IMR-90 (cell line): ENCODE data around the gene SHC1. TPM values are rescaled to one million over a fixed set of nuclear protein-coding genes. Genes with fewer than 3 reads are reported as not detected.

Experiments used
- ATAC-seq: fragments of 200-7000 bp; cut with Tn5 transposase; 2 replicates; pipeline ENCODE4 v1.9.1; 2020; ENCODE audit warnings: low read depth, mild to moderate bottlenecking, moderate library complexity
- BruUV-seq: library from RNA; stranded (reverse); fragments of 400-500 nt; replicated peaks from 2 replicates; lab custom pipeline; 2021; lab: Mats Ljungman, UMichigan
- CTCF ChIA-PET: fragments of 300-600 bp; formaldehyde crosslinking; extraction: SDS; loops from one replicate; lab custom pipeline; 2021; ENCODE audit warnings: antibody characterized with exemption; lab: Yijun Ruan, JAX
- POLR2A ChIA-PET: fragments of 300-600 bp; sonication (Branson Sonifier 250); formaldehyde crosslinking; loops from one replicate; lab custom pipeline; 2022; ENCODE audit warnings: antibody characterized with exemption; ENCODE audit not compliant: unreplicated experiment; lab: Charles Lee
- DNase-seq: peaks from one replicate; pipeline ENCODE4 v3.0.0; 2013
- H2AFZ ChIP-seq: replicated peaks from 2 replicates; pipeline ENCODE3; 2013; ENCODE audit warnings: low read length, mild to moderate bottlenecking; ENCODE audit not compliant: poor library complexity
- H2AK5ac ChIP-seq: 2 replicates; pipeline ENCODE4 v1.6.1; 2013; ENCODE audit warnings: low read depth, low read length, inconsistent platforms
- H2AK9ac ChIP-seq: replicated peaks from 2 replicates; pipeline ENCODE3; 2013; ENCODE audit warnings: mild to moderate bottlenecking, low read depth, low read length, moderate library complexity; ENCODE audit not compliant: poor library complexity
- H2BK120ac ChIP-seq: 2 replicates; pipeline ENCODE4 v1.6.1; 2013; ENCODE audit warnings: low read depth, low read length, inconsistent platforms
- H2BK15ac ChIP-seq: 3 replicates; pipeline ENCODE4 v1.6.1; 2013; ENCODE audit warnings: low read depth, low read length, inconsistent platforms
- H2BK20ac ChIP-seq: 2 replicates; pipeline ENCODE4 v1.6.1; 2013; ENCODE audit warnings: low read depth, mild to moderate bottlenecking, inconsistent platforms, low read length, moderate library complexity
- H2BK5ac ChIP-seq: 2 replicates; pipeline ENCODE4 v1.6.1; 2013; ENCODE audit warnings: mild to moderate bottlenecking, low read depth, low read length, inconsistent platforms; ENCODE audit not compliant: poor library complexity, severe bottlenecking
- H3K14ac ChIP-seq: replicated peaks from 2 replicates; pipeline ENCODE4 v1.6.1; 2013; ENCODE audit warnings: low read depth, low read length, inconsistent platforms
- H3K18ac ChIP-seq: 2 replicates; pipeline ENCODE4 v1.6.1; 2013; ENCODE audit warnings: low read depth, low read length, control low read depth
- H3K23ac ChIP-seq: 2 replicates; pipeline ENCODE4 v1.6.1; 2013; ENCODE audit warnings: low read depth, low read length, inconsistent platforms
- H3K27ac ChIP-seq: 2 replicates; pipeline ENCODE4 v1.5.1; 2013; ENCODE audit warnings: mild to moderate bottlenecking, control low read depth, low read length; ENCODE audit not compliant: insufficient read depth
- H3K27me3 ChIP-seq: 2 replicates; pipeline ENCODE4 v1.6.1; 2013; ENCODE audit warnings: low read length; ENCODE audit not compliant: control insufficient read depth, insufficient read depth
- H3K36me3 ChIP-seq: 2 replicates; pipeline ENCODE4 v1.6.1; 2013; ENCODE audit warnings: low read length, mixed read lengths; ENCODE audit not compliant: control insufficient read depth, insufficient read depth
- H3K4ac ChIP-seq: 2 replicates; pipeline ENCODE4 v1.6.1; 2013; ENCODE audit warnings: low read depth, low read length, inconsistent platforms
- H3K4me1 ChIP-seq: 2 replicates; pipeline ENCODE4 v1.6.1; 2013; ENCODE audit warnings: low read length, mixed read lengths; ENCODE audit not compliant: control insufficient read depth, insufficient read depth
- H3K4me2 ChIP-seq: 2 replicates; pipeline ENCODE4 v1.6.1; 2013; ENCODE audit warnings: low read depth, mild to moderate bottlenecking, control low read depth, low read length, moderate library complexity
- H3K4me3 ChIP-seq: 2 replicates; pipeline ENCODE4 v1.5.1; 2013; ENCODE audit warnings: low read depth, mild to moderate bottlenecking, control low read depth, low read length, moderate library complexity; ENCODE audit not compliant: insufficient read depth
- H3K56ac ChIP-seq: 2 replicates; pipeline ENCODE4 v1.6.1; 2013; ENCODE audit warnings: low read length, inconsistent platforms; ENCODE audit not compliant: insufficient read depth; ENCODE audit errors: extremely low read depth
- H3K79me1 ChIP-seq, 2 experiments: 2 replicates each; pipeline ENCODE4 v1.6.1; 2013; ENCODE audit warnings: low read length in 2 of 2, inconsistent platforms in 1 of 2, low read depth in 1 of 2
- H3K9ac ChIP-seq: 2 replicates; pipeline ENCODE4 v1.6.1; 2013; ENCODE audit warnings: low read depth, low read length, control low read depth
- H3K9me1 ChIP-seq: 2 replicates; pipeline ENCODE4 v1.6.1; 2013; ENCODE audit warnings: low read length, inconsistent platforms; ENCODE audit not compliant: insufficient read depth
- H3K9me3 ChIP-seq: 2 replicates; pipeline ENCODE4 v1.6.1; 2013; ENCODE audit warnings: low read length; ENCODE audit not compliant: control insufficient read depth, insufficient read depth
- H4K20me1 ChIP-seq: 2 replicates; pipeline ENCODE4 v1.6.1; 2013; ENCODE audit warnings: low read length, inconsistent platforms; ENCODE audit not compliant: insufficient read depth
- H4K5ac ChIP-seq: 2 replicates; pipeline ENCODE4 v1.6.1; 2013; ENCODE audit warnings: mild to moderate bottlenecking, low read depth, low read length, control low read depth
- H4K8ac ChIP-seq, 2 experiments: 2 replicates each; pipeline ENCODE4 v1.6.1; 2013; ENCODE audit warnings: low read depth in 2 of 2, low read length in 2 of 2, control low read depth in 1 of 2, inconsistent platforms in 1 of 2
- H4K91ac ChIP-seq: 2 replicates; pipeline ENCODE4 v1.6.1; 2013; ENCODE audit warnings: low read depth, low read length, inconsistent platforms; ENCODE audit not compliant: insufficient read depth
- MAZ ChIP-seq: IDR thresholded peaks from 2 replicates; pipeline ENCODE4 v1.6.1; 2012; ENCODE audit warnings: low read depth, mild to moderate bottlenecking, low read length, improper control_type of control experiment, moderate library complexity, borderline replicate concordance
- SMC3 ChIP-seq: fragments of 150-350 bp; IDR thresholded peaks from 2 replicates; pipeline ENCODE4 v1.6.1; 2016; ENCODE audit warnings: low read depth, mild to moderate bottlenecking, antibody characterized with exemption, low read length, moderate library complexity
- WGBS, 2 experiments: methylation state at CpG; one replicate each; pipeline versions ENCODE4 v1.1.5 to v1.1.7; 2013; ENCODE audit warnings: missing lambda C conversion rate in 2 of 2; ENCODE audit not compliant: insufficient read length in 1 of 2; ENCODE audit errors: extremely low coverage in 2 of 2; 5-methylcytosine and 5-hydroxymethylcytosine counted together
- dilution Hi-C: fragments of 300-500 bp; cut with HindIII; formaldehyde crosslinking; loops from one replicate; pipeline ENCODE4 v1.14.3; 2018; ENCODE audit warnings: low sequenced_read_pairs; ENCODE audit not compliant: unreplicated experiment
- in situ Hi-C: fragments of 300-500 bp; cut with MboI; formaldehyde crosslinking; loops from 3 replicates; pipeline ENCODE4 v1.14.3; 2019; ENCODE audit warnings: low sequenced_read_pairs, inconsistent platforms, mixed read lengths
- intact Hi-C: fragments of 100-400 bp; cut with micrococcal nuclease; formaldehyde crosslinking; loops from 2 replicates; pipeline ENCODE4 v1.10.0; 2022
- polyA plus RNA-seq, 3 experiments: library from polyadenylated mRNA; depleted of rRNA; stranded (reverse); fragments of >200 nt; gene quantifications; 2 replicates each; pipeline ENCODE4 v1.2.3, GENCODE V29; 2012; ENCODE audit warnings: low replicate concordance in 1 of 3
- total RNA-seq: library from RNA; depleted of rRNA; stranded (reverse); fragments of >200 nt; gene quantifications from 2 replicates; pipeline ENCODE4 v1.2.3, GENCODE V29; 2012

Gene SHC1
- total and polyA plus RNA-seq, 2 of the 4 experiments (the other 2 are of a cell fraction): 352 to 355 TPM

- H2BK120ac ChIP-seq: no peak overlapping the region
- H3K27me3 ChIP-seq: no peaks in the 10 kb centered on the region
- H4K8ac ChIP-seq: no peak overlapping the region
- no peak for ATAC-seq
- peaks cover 13% of the 10 kb centered on the region for H3K4me1 ChIP-seq
- H2BK15ac ChIP-seq: no peak overlapping the region
- no peak overlapping the region for H3K18ac ChIP-seq
- H3K9me3 ChIP-seq: no peaks in the 10 kb centered on the region
- ChIA-PET CTCF (interaction anchor here (0.7 to 0.9 kb wide), 2 partner anchors 36 to 536 kb away, joined by 3 to 5 read pairs; partner anchors contain the start of gene PYGO2), POLR2A (interaction anchor here (1.6 kb wide), 1 partner anchor 25 kb away, joined by 4 read pairs; no protein-coding TSS in a partner anchor)
- no peak overlapping the region for H3K56ac ChIP-seq
- no peak for TF ChIP-seq SMC3
- TF ChIP-seq MAZ: no peak
- no peaks in the 10 kb centered on the region for H4K20me1 ChIP-seq
- H3K9ac ChIP-seq: no peak overlapping the region
- H2AK9ac ChIP-seq: peak overlapping the region; percentile 48
- peaks cover 0 to 23% of the 10 kb centered on the region in 2 experiments; a peak in 2 of 4 replicates for H3K79me1 ChIP-seq
- H3K4me2 ChIP-seq: no peak overlapping the region
- H3K14ac ChIP-seq: no peak overlapping the region
- dilution Hi-C loops: no loop called here
- H2AK5ac ChIP-seq: no peak overlapping the region
- no peak overlapping the region for H2BK20ac ChIP-seq
- intact Hi-C loops: no loop called here
- no peak overlapping the region for H3K23ac ChIP-seq
- H3K9me1 ChIP-seq: peaks cover 7% of the 10 kb centered on the region
- DNase-seq: no peak
- no peak overlapping the region for H2BK5ac ChIP-seq
- no peak overlapping the region for H3K4ac ChIP-seq
- no peak overlapping the region for H4K91ac ChIP-seq
- WGBS, 2 experiments: no CpG with 5 or more reads among the region's 15 CpGs
- BruUV-seq: no TSS peak
- H3K27ac ChIP-seq: no peak overlapping the region
- in situ Hi-C loops: no loop called here
- H3K4me3 ChIP-seq: no peak overlapping the region
- H4K5ac ChIP-seq: no peak overlapping the region
- no peaks in the 10 kb centered on the region for H3K36me3 ChIP-seq
- H2AFZ ChIP-seq: no peak overlapping the region
These were observed 26.6 kb upstream of the SHC1 start for GRCh38 chr1:154996966-154997701.
